K562 (cell line): Measurements from ENCODE around the gene AGPAT3. TPM values are rescaled to one million over a fixed set of nuclear protein-coding genes. Genes with fewer than 3 reads are reported as not detected.

Experiments used
- ASH1L ChIP-seq: fragments of 450-650 bp; IDR thresholded peaks from 2 replicates; pipeline ENCODE4 v1.6.1; 2018; ENCODE audit warnings: borderline replicate concordance, mild to moderate bottlenecking, low read depth; ENCODE audit not compliant: partially characterized antibody
- BRCA1 ChIP-seq, 2 experiments: fragments of 450-650 bp in 1 of 2; sonication (generic) in 1 of 2; formaldehyde crosslinking in 1 of 2; IDR thresholded peaks; 2 replicates each; pipeline versions ENCODE4 v1.5.0 to v1.6.1; 2017 to 2020; ENCODE audit warnings: mild to moderate bottlenecking in 1 of 2, missing genetic modification reagents in 1 of 2
- BRD9 ChIP-seq: fragments of 450-650 bp; IDR thresholded peaks from 2 replicates; pipeline ENCODE4 v1.6.1; 2018; ENCODE audit warnings: low read depth; ENCODE audit not compliant: partially characterized antibody
- ELF1 ChIP-seq: fragments of 200-800 bp; sonication (Bioruptor generic); IDR thresholded peaks from 2 replicates; pipeline ENCODE4 v1.6.1; 2016; ENCODE audit warnings: missing genetic modification characterization, missing compliant biosample characterization
- FIP1L1 ChIP-seq: fragments of 200-400 bp; formaldehyde crosslinking; IDR thresholded peaks from 2 replicates; pipeline ENCODE4 v1.6.1; 2018; ENCODE audit warnings: mild to moderate bottlenecking, low read depth, low read length; ENCODE audit not compliant: poor library complexity, severe bottlenecking
- HSF4 ChIP-seq: fragments of 250-450 bp; sonication (Bioruptor Pico); IDR thresholded peaks from 2 replicates; pipeline ENCODE4 v2.1.2; 2022; ENCODE audit warnings: mild to moderate bottlenecking, moderate library complexity, borderline replicate concordance
- LCOR ChIP-seq: sonication (generic); formaldehyde crosslinking; IDR thresholded peaks from 2 replicates; pipeline ENCODE4 v1.8.0; 2022; ENCODE audit warnings: mild to moderate bottlenecking, missing genetic modification reagents
- MAFG ChIP-seq: fragments of 450-650 bp; conservative IDR thresholded peaks from 2 replicates; pipeline ENCODE4 v1.6.1; 2016; ENCODE audit warnings: missing genetic modification characterization, missing compliant biosample characterization
- MTA2 ChIP-seq: fragments of 450-650 bp; IDR thresholded peaks from 2 replicates; pipeline ENCODE4 v1.6.1; 2016; ENCODE audit warnings: low read depth
- NCOA6 ChIP-seq: fragments of 450-650 bp; IDR thresholded peaks from 2 replicates; pipeline ENCODE4 v1.6.1; 2017; ENCODE audit warnings: mild to moderate bottlenecking
- NFIC ChIP-seq: fragments of 450-650 bp; IDR thresholded peaks from 2 replicates; pipeline ENCODE4 v1.6.1; 2017; ENCODE audit warnings: mild to moderate bottlenecking, inconsistent platforms
- NUFIP1 ChIP-seq: fragments of 450-650 bp; IDR thresholded peaks from 2 replicates; pipeline ENCODE4 v1.6.1; 2018; ENCODE audit not compliant: partially characterized antibody
- PHB ChIP-seq: fragments of 250-450 bp; sonication (Bioruptor Pico); IDR thresholded peaks from 2 replicates; pipeline ENCODE4 v1.5.0; 2021
- PHF20 ChIP-seq: fragments of 450-650 bp; IDR thresholded peaks from 2 replicates; pipeline ENCODE4 v1.6.1; 2018; ENCODE audit not compliant: partially characterized antibody
- PML ChIP-seq: IDR thresholded peaks from 2 replicates; pipeline ENCODE4 v1.6.1; 2012; ENCODE audit warnings: low read length, inconsistent platforms
- PYGO2 ChIP-seq: fragments of 450-650 bp; IDR thresholded peaks from 2 replicates; pipeline ENCODE4 v1.6.1; 2016; ENCODE audit warnings: mild to moderate bottlenecking, missing genetic modification characterization, moderate library complexity, missing compliant biosample characterization
- SIRT6 ChIP-seq: IDR thresholded peaks from one replicate; pipeline ENCODE4 v1.6.1; 2012; ENCODE audit warnings: low read depth, mild to moderate bottlenecking, control low read depth, inconsistent platforms, low read length, moderate library complexity
- SNIP1 ChIP-seq: fragments of 450-650 bp; IDR thresholded peaks from 2 replicates; pipeline ENCODE4 v1.7.1; 2017; ENCODE audit warnings: low read depth, mild to moderate bottlenecking
- ZNF133 ChIP-seq: fragments of 250-450 bp; sonication (Bioruptor Pico); IDR thresholded peaks from 2 replicates; pipeline ENCODE4 v1.4.0; 2020; ENCODE audit warnings: mild to moderate bottlenecking
- ZNF184 ChIP-seq: sonication (generic); formaldehyde crosslinking; IDR thresholded peaks from 2 replicates; pipeline ENCODE4 v1.5.0; 2020; ENCODE audit warnings: missing genetic modification reagents
- ZNF347 ChIP-seq: fragments of 450-650 bp; formaldehyde crosslinking; IDR thresholded peaks from 2 replicates; pipeline ENCODE4 v1.4.0; 2020; ENCODE audit warnings: low read depth, mild to moderate bottlenecking, moderate library complexity
- ZNF584 ChIP-seq: fragments of 200-800 bp; sonication (Bioruptor generic); IDR thresholded peaks from 2 replicates; pipeline ENCODE4 v1.6.1; 2016; ENCODE audit warnings: low read depth, mild to moderate bottlenecking, missing genetic modification characterization, missing compliant biosample characterization
- ZNF77 ChIP-seq: fragments of 250-450 bp; sonication (Bioruptor Pico); IDR thresholded peaks from 2 replicates; pipeline ENCODE4 v1.5.0; 2020
- polyA plus RNA-seq, 8 experiments: library from polyadenylated mRNA; depleted of rRNA in 4 of 8; stranded (reverse) in 5 of 8; unstranded in 3 of 8; fragments of >200 nt; fragmentation: Nextera tagmentation in 2 of 8; fragmentation: Illumina TruSeq in 1 of 8; extraction: Ambion mirVana in 2 of 8; extraction: Trizol in 1 of 8; gene quantifications; 2 replicates each; pipeline versions ENCODE4 v1.2.1 to v1.2.3, GENCODE V29; 2011 to 2014; ENCODE audit warnings: inconsistent platforms in 1 of 8, missing spikeins in 1 of 8
- total RNA-seq, 7 experiments: library from RNA; depleted of rRNA in 6 of 7; stranded (reverse); fragments of >200 nt in 6 of 7; fragmentation: Illumina TruSeq in 2 of 7; extraction: Trizol in 2 of 7; gene quantifications; 2 replicates each; pipeline versions ENCODE4 v1.2.1 to v1.2.3, GENCODE V29; 2011 to 2021; ENCODE audit warnings: low replicate concordance in 1 of 7
- TF ChIP-seq, protein P1 (sequence below), 3 experiments: fragments of 200-800 bp in 1 of 3; sonication (Bioruptor generic) in 1 of 3; sonication (generic) in 1 of 3; formaldehyde crosslinking in 1 of 3; IDR thresholded peaks; 2 replicates each; pipeline versions ENCODE4 v1.6.1 to v1.8.0; 2016 to 2022; ENCODE audit warnings: mild to moderate bottlenecking in 2 of 3, missing compliant biosample characterization in 2 of 3, missing genetic modification characterization in 2 of 3, missing genetic modification reagents in 1 of 3
- TF ChIP-seq, protein P2 (sequence below): sonication (generic); formaldehyde crosslinking; IDR thresholded peaks from 2 replicates; pipeline ENCODE4 v1.8.0; 2022; ENCODE audit warnings: missing genetic modification reagents, mild to moderate bottlenecking, moderate library complexity, borderline replicate concordance
- TF ChIP-seq, protein P3 (sequence below): fragments of 450-650 bp; IDR thresholded peaks from 2 replicates; pipeline ENCODE4 v1.6.1; 2016; ENCODE audit warnings: low read depth, mild to moderate bottlenecking, moderate library complexity
- TF ChIP-seq, protein P4 (sequence below): fragments of 250-450 bp; sonication (Bioruptor Pico); IDR thresholded peaks from 2 replicates; pipeline ENCODE4 v1.6.1; 2021; ENCODE audit warnings: mild to moderate bottlenecking

AGPAT3 gene
- total and polyA plus RNA-seq, 9 of the 15 experiments (the other 6 are each of a cell fraction or from before 2014, with no cell fraction given): 1.5 to 88.4 (median 35.7) TPM

DNA sequence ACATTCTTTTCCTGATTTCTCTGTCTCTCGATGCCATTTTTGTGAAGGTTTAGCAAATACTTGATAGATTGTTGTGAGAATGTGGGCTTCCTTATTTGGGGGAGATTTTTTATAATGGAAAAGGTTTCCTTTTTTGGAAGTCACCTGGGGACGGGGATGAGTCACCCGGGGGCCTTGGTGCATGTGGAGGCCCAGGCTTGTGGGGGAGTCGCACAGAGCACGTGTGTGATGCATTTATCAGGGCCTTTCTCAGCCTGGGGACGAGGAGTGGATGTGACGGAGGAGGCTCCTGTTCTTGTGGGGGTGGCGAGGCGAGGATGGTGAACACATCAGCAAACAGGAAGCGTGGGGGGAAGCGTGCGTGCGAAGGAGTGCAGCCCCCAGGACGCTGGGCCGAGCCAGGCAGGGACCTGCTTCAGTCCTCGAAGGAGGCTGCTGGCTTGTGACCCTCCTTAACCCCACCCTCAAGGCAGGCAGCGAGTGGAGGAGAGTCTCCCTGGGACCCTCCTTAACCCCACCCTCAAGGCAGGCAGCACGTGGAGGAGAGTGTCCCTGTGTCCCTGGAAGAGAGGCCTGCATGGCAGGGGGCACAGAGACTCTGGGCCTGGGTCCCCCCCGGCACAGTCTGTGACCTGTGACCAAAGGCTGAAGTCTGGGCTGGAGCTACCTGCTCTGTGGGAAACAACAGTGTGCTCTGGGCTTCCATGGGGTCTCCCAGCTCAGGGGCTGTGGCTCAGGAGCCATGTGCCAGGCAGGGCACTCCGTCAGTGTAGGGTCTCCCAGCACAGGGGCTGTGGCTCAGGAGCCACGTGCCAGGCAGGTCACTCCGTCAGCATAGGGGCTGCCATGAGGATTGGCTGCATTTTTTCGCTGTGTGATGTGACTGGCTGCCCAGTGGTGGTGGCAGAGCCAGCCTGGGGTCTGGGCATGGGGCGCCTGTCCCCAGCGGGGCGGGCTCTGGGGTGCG lies 57.2 kb downstream of the AGPAT3 start (continued):
- TF ChIP-seq ASH1L (peak; percentile 41), ZNF347 (no peak), PHF20 (no peak), MTA2 (peak; percentile 46; the same call in 1 of the 2 replicates), FIP1L1 (no peak), ZNF184 (no peak), HSF4 (CRISPR knock-in tag) (no peak), ZNF584 (peak; percentile 90), ZNF77 (CRISPR knock-in tag) (no peak), PML (0 out of 2 replicates have a peak, but pooled peaks have one; percentile 38), NUFIP1 (peak; percentile 87), SIRT6 (no peak), PHB (no peak), PYGO2 (tag) (no peak), BRCA1 (IDR thresholded peaks at IDR 0.05) (no peak), BRCA1 (CRISPR knock-in tag; IDR thresholded peaks at IDR 0.05) (no peak), NCOA6 (no peak), BRD9 (peak; percentile 48), ELF1 (tag) (no peak), MAFG (no peak), SNIP1 (no peak), LCOR (peak; percentile 91), ZNF133 (CRISPR knock-in tag) (no peak), NFIC (peak; percentile 50)
- TF ChIP-seq, protein P1, sequence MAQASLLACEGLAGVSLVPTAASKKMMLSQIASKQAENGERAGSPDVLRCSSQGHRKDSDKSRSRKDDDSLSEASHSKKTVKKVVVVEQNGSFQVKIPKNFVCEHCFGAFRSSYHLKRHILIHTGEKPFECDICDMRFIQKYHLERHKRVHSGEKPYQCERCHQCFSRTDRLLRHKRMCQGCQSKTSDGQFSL (CRISPR knock-in tag; IDR thresholded peaks at IDR 0.05): peak; percentile 78
- TF ChIP-seq, protein P1 (tag; IDR thresholded peaks at IDR 0.05): peak in 1 of 2 experiments; percentile 55; a peak in 1 of 4 replicates
- TF ChIP-seq, protein P2, sequence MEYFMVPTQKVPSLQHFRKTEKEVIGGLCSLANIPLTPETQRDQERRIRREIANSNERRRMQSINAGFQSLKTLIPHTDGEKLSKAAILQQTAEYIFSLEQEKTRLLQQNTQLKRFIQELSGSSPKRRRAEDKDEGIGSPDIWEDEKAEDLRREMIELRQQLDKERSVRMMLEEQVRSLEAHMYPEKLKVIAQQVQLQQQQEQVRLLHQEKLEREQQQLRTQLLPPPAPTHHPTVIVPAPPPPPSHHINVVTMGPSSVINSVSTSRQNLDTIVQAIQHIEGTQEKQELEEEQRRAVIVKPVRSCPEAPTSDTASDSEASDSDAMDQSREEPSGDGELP (CRISPR knock-in tag): peak; percentile 88
- TF ChIP-seq, protein P3, sequence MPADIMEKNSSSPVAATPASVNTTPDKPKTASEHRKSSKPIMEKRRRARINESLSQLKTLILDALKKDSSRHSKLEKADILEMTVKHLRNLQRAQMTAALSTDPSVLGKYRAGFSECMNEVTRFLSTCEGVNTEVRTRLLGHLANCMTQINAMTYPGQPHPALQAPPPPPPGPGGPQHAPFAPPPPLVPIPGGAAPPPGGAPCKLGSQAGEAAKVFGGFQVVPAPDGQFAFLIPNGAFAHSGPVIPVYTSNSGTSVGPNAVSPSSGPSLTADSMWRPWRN: peak; percentile 91
- TF ChIP-seq, protein P4, sequence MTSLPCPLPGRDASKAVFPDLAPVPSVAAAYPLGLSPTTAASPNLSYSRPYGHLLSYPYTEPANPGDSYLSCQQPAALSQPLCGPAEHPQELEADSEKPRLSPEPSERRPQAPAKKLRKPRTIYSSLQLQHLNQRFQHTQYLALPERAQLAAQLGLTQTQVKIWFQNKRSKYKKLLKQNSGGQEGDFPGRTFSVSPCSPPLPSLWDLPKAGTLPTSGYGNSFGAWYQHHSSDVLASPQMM (CRISPR knock-in tag): no peak
